Glutamatergic neuron (in vitro differentiated cells): ENCODE data around the gene HLA-DMA. TPM values are rescaled to one million over a fixed set of nuclear protein-coding genes. Genes with fewer than 3 reads are reported as not detected.
A peak's percentile ranks its signal among the peaks of the same experiment; 100 is the strongest.

Experiments
- DNase-seq: peaks from one replicate; pipeline ENCODE4 v3.0.0; 2022
- H3K27ac Mint-ChIP-seq: one replicate; pipeline ENCODE4 v1.8.0; 2020; ENCODE audit warnings: mild to moderate bottlenecking, mixed read lengths, inconsistent platforms; ENCODE audit not compliant: unreplicated experiment
- H3K27me3 Mint-ChIP-seq: one replicate; pipeline ENCODE4 v1.8.0; 2020; ENCODE audit warnings: mild to moderate bottlenecking, moderate library complexity, mixed read lengths, inconsistent platforms; ENCODE audit not compliant: unreplicated experiment
- H3K36me3 Mint-ChIP-seq: one replicate; pipeline ENCODE4 v1.8.0; 2020; ENCODE audit warnings: mild to moderate bottlenecking, mixed read lengths, inconsistent platforms; ENCODE audit not compliant: unreplicated experiment
- H3K4me1 Mint-ChIP-seq: one replicate; pipeline ENCODE4 v1.8.0; 2020; ENCODE audit warnings: mild to moderate bottlenecking, low read depth, mixed read lengths, inconsistent platforms; ENCODE audit not compliant: unreplicated experiment
- H3K4me3 Mint-ChIP-seq: one replicate; pipeline ENCODE4 v1.8.0; 2020; ENCODE audit warnings: mild to moderate bottlenecking, mixed read lengths, inconsistent platforms; ENCODE audit not compliant: unreplicated experiment
- H3K9me3 Mint-ChIP-seq: one replicate; pipeline ENCODE4 v1.8.0; 2020; ENCODE audit warnings: mild to moderate bottlenecking, moderate library complexity, mixed read lengths, inconsistent platforms; ENCODE audit not compliant: unreplicated experiment
- CTCF ChIP-seq: fragments of 200-600 bp; sonication (generic); IDR thresholded peaks from one replicate; pipeline ENCODE4 v1.5.0; 2021; ENCODE audit not compliant: partially characterized antibody, unreplicated experiment
- long read RNA-seq: library from polyadenylated mRNA; unstranded; transcript quantifications from one replicate; pipeline ENCODE4 v2.0.0, GENCODE V29; 2020; ENCODE audit not compliant: unreplicated experiment
- total RNA-seq: library from RNA; stranded (reverse); fragmentation: NEBNext Ultra II Directional; extraction: Animal tissue kit (Norgen Biotek cat#: 25700); gene quantifications from one replicate; pipeline ENCODE4 v1.2.1, GENCODE V29; 2021; ENCODE audit not compliant: unreplicated experiment

HLA-DMA gene
- 0.76 TPM for total RNA-seq
- long read RNA-seq, partial matches to known transcripts = 0 of 1 reads
- long read RNA-seq, other reads (novel, unspliced or antisense) = 0 of 1 reads

DNA sequence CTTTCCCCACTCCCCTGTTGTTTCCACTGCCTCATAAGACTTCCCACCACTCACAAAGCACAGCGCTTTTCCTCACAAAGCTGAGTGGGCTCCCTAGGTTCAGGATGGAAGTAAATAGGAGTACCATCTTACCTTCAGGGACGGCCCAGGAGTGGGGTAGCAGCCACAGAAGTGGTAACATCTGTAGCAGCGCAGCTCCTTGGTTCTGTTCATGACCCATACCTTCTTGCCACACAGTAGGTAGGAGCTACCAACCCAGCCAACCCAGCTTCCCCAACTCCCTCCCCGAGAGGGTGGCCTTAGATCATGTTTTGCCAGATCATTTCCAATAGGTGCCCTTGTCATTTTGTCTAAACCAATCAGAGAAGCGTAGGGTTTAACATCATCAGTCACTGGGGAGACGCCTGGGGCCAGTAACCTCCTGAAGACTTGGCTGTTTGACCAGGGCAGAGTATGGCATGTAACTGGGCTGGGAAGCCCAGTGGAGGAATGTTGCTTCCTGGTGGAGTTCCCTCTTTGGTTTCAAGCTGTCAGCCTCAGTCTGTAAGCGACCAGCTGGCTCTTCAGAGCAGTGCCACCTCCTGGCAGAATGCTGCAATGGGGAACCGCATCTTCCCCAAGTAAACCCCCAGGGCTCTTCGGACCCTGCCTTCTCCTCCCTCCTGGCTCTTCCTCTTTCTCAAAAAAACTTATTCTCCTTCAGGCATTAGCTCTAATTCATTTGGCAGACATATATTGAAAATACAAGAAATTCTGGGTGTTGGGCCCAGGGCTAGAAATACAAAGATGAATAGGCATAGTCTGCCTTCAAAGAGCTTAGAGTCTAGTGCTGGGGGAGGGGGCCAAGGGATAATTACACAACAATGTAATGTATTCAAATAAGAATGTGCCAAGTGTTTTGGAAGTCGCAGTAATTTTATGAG lies at the start of gene HLA-DMA:
Gene HLA-DMA (minus strand): TSS at position 281 of the 923 bp plus-strand sequence. CDS start 61 bp downstream, at position 220.
- DNase-seq = peak; percentile 63
- H3K27ac Mint-ChIP-seq = no peak within 1 kb of the TSS
- peaks cover 5% of the 10 kb centered on the region for H3K27me3 Mint-ChIP-seq
- H3K36me3 Mint-ChIP-seq = no peaks in the 10 kb centered on the region
- H3K4me1 Mint-ChIP-seq = no peaks in the 10 kb centered on the region
- peaks cover 4% of the 10 kb centered on the region for H3K9me3 Mint-ChIP-seq
- peak; percentile 54 for TF ChIP-seq CTCF
- H3K4me3 Mint-ChIP-seq = no peak within 1 kb of the TSS

- no peak for DNase-seq
- no peak for TF ChIP-seq CTCF
- no peak overlapping the region for H3K27ac Mint-ChIP-seq
- H3K4me3 Mint-ChIP-seq = no peak overlapping the region
- peaks cover 2% of the 10 kb centered on the region for H3K27me3 Mint-ChIP-seq
- no peaks in the 10 kb centered on the region for H3K36me3 Mint-ChIP-seq
- no peaks in the 10 kb centered on the region for H3K9me3 Mint-ChIP-seq
- H3K4me1 Mint-ChIP-seq = no peaks in the 10 kb centered on the region
Observed at GRCh38 chr6:33001685-33002084, 48.8 kb upstream of the HLA-DMA start.

GRCh38 chr6:33000055-33000454 lies 47.2 kb upstream of the HLA-DMA start:
- no peaks in the 10 kb centered on the region for H3K4me1 Mint-ChIP-seq
- TF ChIP-seq CTCF = no peak
- no peak for DNase-seq
- H3K27ac Mint-ChIP-seq = no peak overlapping the region
- H3K4me3 Mint-ChIP-seq = no peak overlapping the region
- H3K36me3 Mint-ChIP-seq = no peaks in the 10 kb centered on the region
- no peaks in the 10 kb centered on the region for H3K9me3 Mint-ChIP-seq
- H3K27me3 Mint-ChIP-seq = peaks cover 2% of the 10 kb centered on the region

GRCh38 chr6:32995448-32995847 lies 42.6 kb upstream of the HLA-DMA start:
- no peak for TF ChIP-seq CTCF
- no peak overlapping the region for H3K27ac Mint-ChIP-seq

More at GRCh38 chr6:32995448-32995847, 42.6 kb upstream of the HLA-DMA start:
- Mint-ChIP-seq H3K4me1 (no peaks in the 10 kb centered on the region), H3K9me3 (no peaks in the 10 kb centered on the region), H3K36me3 (no peaks in the 10 kb centered on the region), H3K4me3 (no peak overlapping the region), H3K27me3 (peaks cover 2% of the 10 kb centered on the region)
- DNase-seq = no peak
